GM20000 (cell line): ENCODE data around the gene ATP1A2.
A peak's percentile ranks its signal among the peaks of the same experiment; 100 is the strongest.

Experiments used
- DNase-seq: peaks from one replicate; pipeline ENCODE4 v3.0.0; 2012; ENCODE audit warnings: low spot score
- CTCF ChIP-seq: IDR thresholded peaks from 2 replicates; pipeline ENCODE4 v1.5.1; 2012; ENCODE audit warnings: mild to moderate bottlenecking, control low read depth; ENCODE audit errors: extremely low read depth, missing control alignments

ATP1A2 gene

GRCh38 chr1:160154790-160155189 lies 39.2 kb downstream of the ATP1A2 start:
- DNase-seq, result no peak
- TF ChIP-seq CTCF, result no peak

- no peak for DNase-seq
These were observed 40.8 kb downstream of the ATP1A2 start for GRCh38 chr1:160156361-160156760.

GRCh38 chr1:160157174-160157573 lies 41.6 kb downstream of the ATP1A2 start:
- no peak for TF ChIP-seq CTCF
- no peak for DNase-seq

More at GRCh38 chr1:160156361-160156760, 40.8 kb downstream of the ATP1A2 start:
- no peak for TF ChIP-seq CTCF

GRCh38 chr1:160158031-160158430 lies 42.5 kb downstream of the ATP1A2 start:
- TF ChIP-seq CTCF, result no peak
- no peak for DNase-seq

GRCh38 chr1:160158534-160158933 lies 43.0 kb downstream of the ATP1A2 start:
- DNase-seq, result no peak
- TF ChIP-seq CTCF, result no peak

GRCh38 chr1:160159846-160160245 lies 44.3 kb downstream of the ATP1A2 start:
- TF ChIP-seq CTCF, result no peak
- no peak for DNase-seq

- DNase-seq, result peak; percentile 48
- TF ChIP-seq CTCF, result peak; percentile 65
These were observed 46.6 kb downstream of the ATP1A2 start for GRCh38 chr1:160161965-160162705.
